GM12878 (cell line): ENCODE data around the gene C8G.

ENCODE experiments used
- ATF2 ChIP-seq: IDR thresholded peaks from 2 replicates; pipeline ENCODE4 v1.6.1; 2012; ENCODE audit warnings: low read length, inconsistent platforms
- CTCF ChIP-seq, 3 experiments: IDR thresholded peaks in 2 of 3; conservative IDR thresholded peaks in 1 of 3; 2 replicates each; pipeline ENCODE4 v1.5.1; 2011; ENCODE audit warnings: low read depth in 3 of 3, low read length in 3 of 3, mild to moderate bottlenecking in 3 of 3, control low read depth in 2 of 3, moderate library complexity in 2 of 3, inconsistent platforms in 1 of 3, mixed read lengths in 1 of 3; ENCODE audit not compliant: control insufficient read depth in 2 of 3, insufficient read depth in 1 of 3; ENCODE audit errors: extremely low read depth in 1 of 3
- EZH2 ChIP-seq: IDR thresholded peaks from 2 replicates; pipeline ENCODE4 v1.6.1; 2012; ENCODE audit warnings: low read depth, mild to moderate bottlenecking, control low read depth, inconsistent platforms, low read length, borderline replicate concordance; ENCODE audit not compliant: control insufficient read depth
- FOS ChIP-seq: IDR thresholded peaks from 3 replicates; pipeline ENCODE4 v1.6.1; 2011; ENCODE audit warnings: borderline replicate concordance; ENCODE audit not compliant: insufficient read length; ENCODE audit errors: extremely low read depth
- KLF5 ChIP-seq: fragments of 450-650 bp; IDR thresholded peaks from 2 replicates; pipeline ENCODE4 v1.6.1; 2014; ENCODE audit warnings: mild to moderate bottlenecking; ENCODE audit not compliant: partially characterized antibody
- MAX ChIP-seq: IDR thresholded peaks from 2 replicates; pipeline ENCODE4 v1.6.1; 2012; ENCODE audit warnings: low read depth, low read length, improper control_type of control experiment
- NFIC ChIP-seq: IDR thresholded peaks from 2 replicates; pipeline ENCODE4 v1.6.1; 2012; ENCODE audit warnings: low read depth, mild to moderate bottlenecking, inconsistent platforms, low read length, moderate library complexity
- NFYB ChIP-seq: IDR thresholded peaks from 2 replicates; pipeline ENCODE4 v1.6.1; 2011; ENCODE audit warnings: low read depth, mild to moderate bottlenecking, low read length, improper control_type of control experiment, moderate library complexity; ENCODE audit not compliant: insufficient read depth
- NR2C2 ChIP-seq: IDR thresholded peaks from 2 replicates; pipeline ENCODE4 v1.6.1; 2011; ENCODE audit warnings: borderline replicate concordance, low read depth; ENCODE audit not compliant: control insufficient read depth, insufficient read length
- SMAD1 ChIP-seq: fragments of 450-650 bp; IDR thresholded peaks from 2 replicates; pipeline ENCODE4 v1.6.1; 2018; ENCODE audit warnings: mild to moderate bottlenecking, low read depth; ENCODE audit not compliant: partially characterized antibody
- ZBTB33 ChIP-seq: fragments of 450-650 bp; IDR thresholded peaks from 2 replicates; pipeline ENCODE4 v1.6.1; 2017; ENCODE audit warnings: mild to moderate bottlenecking
- ZNF207 ChIP-seq: fragments of 450-650 bp; IDR thresholded peaks from 2 replicates; pipeline ENCODE4 v1.6.1; 2014; ENCODE audit warnings: antibody characterized with exemption, mild to moderate bottlenecking, borderline replicate concordance

GRCh38 chr9:136942112-136942880, 2.7 kb upstream of the C8G start:
- TF ChIP-seq KLF5 = no peak
- no peak for TF ChIP-seq ZBTB33
- TF ChIP-seq MAX = no peak
- TF ChIP-seq NFIC = no peak
- no peak for TF ChIP-seq NFYB
- no peak for TF ChIP-seq CTCF (IDR thresholded peaks at IDR 0.05 in 2 of 3, conservative IDR thresholded peaks at IDR 0.05 in 1 of 3; ENCODE audit: control insufficient read depth in 2 of 3, extremely low read depth in 1 of 3, insufficient read depth in 1 of 3, low read depth in 3 of 3, low read length in 3 of 3)
- TF ChIP-seq ATF2 = no peak
- TF ChIP-seq EZH2 = no peak
- no peak for TF ChIP-seq ZNF207
- TF ChIP-seq NR2C2 = no peak
- no peak for TF ChIP-seq FOS
- no peak for TF ChIP-seq SMAD1
